Measurements from ENCODE around the gene S100B. TPM values are rescaled to one million over a fixed set of nuclear protein-coding genes. Genes with fewer than 3 reads are reported as not detected.

The S100B gene
- total RNA-seq, 1 experiment from 2014 or later = not detected

DNA sequence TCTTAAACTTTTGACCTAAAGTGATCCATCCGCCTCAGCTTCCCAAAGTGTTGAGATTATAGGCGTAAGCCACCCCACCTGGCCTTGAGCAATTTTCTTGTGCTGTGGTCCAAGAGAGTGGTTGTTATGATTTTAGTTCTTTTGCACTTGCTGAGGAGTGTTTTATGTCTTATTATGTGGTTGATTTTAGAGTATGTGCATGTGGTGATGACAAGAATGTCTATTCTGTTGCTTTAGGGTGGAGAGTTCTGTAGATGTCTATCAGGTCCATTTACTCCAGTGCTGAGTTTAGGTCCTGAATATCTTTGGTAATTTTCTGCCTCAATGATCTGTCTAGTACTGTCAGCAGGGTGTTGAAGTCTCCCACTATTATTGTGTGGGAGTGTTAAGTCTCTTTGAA lies 11.2 kb upstream of the S100B start:
- no peaks in the 10 kb centered on the region for H3K36me3 ChIP-seq
- DNase-seq = no peak
- peaks cover 11% of the 10 kb centered on the region for H3K9me3 ChIP-seq
- peaks cover 3% of the 10 kb centered on the region for H3K27me3 ChIP-seq
- H3K4me3 ChIP-seq = no peak overlapping the region

DNA sequence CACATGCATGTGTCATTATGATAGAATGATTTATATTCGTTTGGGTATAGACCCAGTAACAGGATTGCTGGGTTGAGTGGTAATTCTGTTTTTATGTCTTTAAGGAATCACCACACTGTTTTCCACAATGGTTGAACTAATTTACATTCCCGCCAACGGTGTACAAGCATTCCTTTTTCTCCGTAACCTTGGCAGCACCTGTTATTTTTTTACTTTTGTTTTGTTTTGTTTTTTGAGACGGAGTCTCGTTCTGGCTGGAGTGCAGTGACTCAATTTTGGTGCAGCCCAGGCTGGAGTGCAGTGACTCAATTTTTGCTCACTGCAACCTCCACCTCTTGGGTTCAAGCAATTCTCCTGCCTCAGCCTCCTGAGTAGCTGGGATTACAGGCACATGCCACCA lies 8.5 kb upstream of the S100B start:
- Histone ChIP-seq H3K4me3 (no peak overlapping the region), H3K27me3 (peaks cover 3% of the 10 kb centered on the region), H3K36me3 (no peaks in the 10 kb centered on the region), H3K9me3 (peaks cover 10% of the 10 kb centered on the region)
- DNase-seq = peak; percentile 17

DNA sequence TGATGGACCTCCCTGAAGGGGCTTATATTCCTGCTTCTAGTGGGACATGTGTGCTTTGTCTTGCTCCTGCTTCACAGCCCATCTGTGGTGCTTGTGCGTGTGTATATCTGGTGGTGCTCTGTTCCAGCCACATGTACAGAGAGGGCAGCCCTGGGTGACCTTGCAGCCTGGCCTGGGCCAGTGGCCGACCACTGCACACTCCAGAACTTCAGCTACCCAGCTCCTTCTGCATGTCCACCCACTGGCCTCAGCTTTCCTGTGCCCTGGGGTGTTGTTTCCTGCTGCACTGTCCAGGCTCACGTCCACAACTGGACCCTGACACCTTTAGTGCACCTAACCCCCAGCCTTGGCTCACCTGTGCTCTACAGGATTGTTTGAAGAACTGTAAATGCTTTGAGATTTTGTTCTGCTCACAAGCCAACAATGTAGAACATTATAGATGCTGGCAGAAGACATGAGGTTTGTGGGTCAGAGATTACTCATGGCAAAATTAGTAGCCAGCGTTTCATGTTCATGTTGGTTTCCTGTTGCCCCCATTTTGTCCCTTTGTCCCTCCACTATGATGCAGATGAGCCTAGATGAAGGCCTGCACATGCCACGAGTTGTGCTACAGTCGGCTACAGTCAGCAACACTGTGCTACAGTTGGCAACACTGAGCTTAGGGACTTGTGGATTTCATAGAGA lies 5.3 kb upstream of the S100B start:
- peaks cover 3% of the 10 kb centered on the region for H3K9me3 ChIP-seq
- no peak overlapping the region for H3K4me3 ChIP-seq
- H3K36me3 ChIP-seq = no peaks in the 10 kb centered on the region
- no peaks in the 10 kb centered on the region for H3K27me3 ChIP-seq
- no peak for DNase-seq

DNA sequence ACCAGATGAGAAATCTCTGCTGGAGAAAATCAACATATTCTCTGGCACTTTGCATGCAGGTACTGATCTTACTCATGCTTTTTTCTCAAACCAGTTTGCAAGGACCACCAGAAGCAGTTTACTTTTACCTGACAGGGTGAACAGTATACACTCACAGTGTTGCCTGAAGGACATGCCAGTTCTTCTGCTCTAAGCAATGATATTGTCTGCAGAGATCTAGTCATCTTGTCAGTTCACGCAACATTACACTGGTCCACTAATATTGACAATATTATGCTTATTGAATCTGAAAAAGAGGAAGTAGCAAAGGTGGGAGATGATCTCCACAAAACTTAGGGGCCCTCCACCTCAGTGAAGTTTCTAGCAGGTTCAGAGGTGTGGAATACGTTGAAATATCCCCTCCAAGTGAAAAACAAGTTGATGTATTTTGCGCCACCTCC lies 3.8 kb upstream of the S100B start:
- DNase-seq = no peak
- Histone ChIP-seq H3K27me3 (no peaks in the 10 kb centered on the region), H3K36me3 (no peaks in the 10 kb centered on the region), H3K4me3 (no peak overlapping the region), H3K9me3 (peaks cover 3% of the 10 kb centered on the region)

DNA sequence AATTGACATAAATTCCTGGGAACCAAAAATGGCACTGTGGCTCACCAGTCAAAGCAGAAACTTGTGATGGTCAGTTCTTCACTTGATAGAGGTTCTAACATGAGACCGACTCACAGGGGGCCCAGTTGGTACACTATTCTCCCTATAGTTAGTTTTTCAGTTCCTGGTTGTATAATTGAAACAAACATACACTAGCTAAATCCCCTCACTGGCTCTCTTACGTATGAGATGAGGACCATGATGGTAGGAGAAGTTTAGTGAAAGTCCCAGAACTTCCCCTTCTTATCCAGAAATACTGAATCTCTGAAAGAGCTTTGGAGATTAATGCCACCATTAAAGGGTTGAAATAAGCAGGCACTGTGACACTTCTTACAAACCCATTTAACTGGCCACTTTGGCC lies 2.8 kb upstream of the S100B start:
- H3K27me3 ChIP-seq = no peaks in the 10 kb centered on the region
- no peaks in the 10 kb centered on the region for H3K36me3 ChIP-seq
- no peak for DNase-seq
- peaks cover 3% of the 10 kb centered on the region for H3K9me3 ChIP-seq
- H3K4me3 ChIP-seq = no peak overlapping the region

DNA sequence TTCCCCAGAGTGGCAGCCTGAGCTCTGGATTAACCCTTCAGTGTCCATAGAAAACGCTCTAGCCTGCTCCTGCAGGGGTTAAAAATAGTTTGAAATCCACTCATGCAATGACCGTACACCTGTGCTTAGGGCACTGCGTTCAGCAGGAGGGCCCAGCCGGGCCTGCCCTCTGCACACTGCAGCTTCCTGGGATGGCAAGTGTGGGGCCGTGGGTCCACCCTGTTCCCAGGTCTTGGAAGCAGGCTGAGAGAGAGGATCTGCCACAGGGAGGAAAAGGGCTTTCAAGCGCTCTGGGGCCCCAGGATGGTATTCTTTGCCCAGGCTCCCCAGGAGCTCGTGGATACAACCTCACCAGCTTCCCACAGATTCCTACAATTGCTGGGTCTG lies 1.5 kb upstream of the S100B start:
- H3K4me3 ChIP-seq = no peak overlapping the region
- H3K36me3 ChIP-seq = no peaks in the 10 kb centered on the region
- DNase-seq = no peak
- H3K27me3 ChIP-seq = no peaks in the 10 kb centered on the region
- H3K9me3 ChIP-seq = peaks cover 3% of the 10 kb centered on the region

DNA sequence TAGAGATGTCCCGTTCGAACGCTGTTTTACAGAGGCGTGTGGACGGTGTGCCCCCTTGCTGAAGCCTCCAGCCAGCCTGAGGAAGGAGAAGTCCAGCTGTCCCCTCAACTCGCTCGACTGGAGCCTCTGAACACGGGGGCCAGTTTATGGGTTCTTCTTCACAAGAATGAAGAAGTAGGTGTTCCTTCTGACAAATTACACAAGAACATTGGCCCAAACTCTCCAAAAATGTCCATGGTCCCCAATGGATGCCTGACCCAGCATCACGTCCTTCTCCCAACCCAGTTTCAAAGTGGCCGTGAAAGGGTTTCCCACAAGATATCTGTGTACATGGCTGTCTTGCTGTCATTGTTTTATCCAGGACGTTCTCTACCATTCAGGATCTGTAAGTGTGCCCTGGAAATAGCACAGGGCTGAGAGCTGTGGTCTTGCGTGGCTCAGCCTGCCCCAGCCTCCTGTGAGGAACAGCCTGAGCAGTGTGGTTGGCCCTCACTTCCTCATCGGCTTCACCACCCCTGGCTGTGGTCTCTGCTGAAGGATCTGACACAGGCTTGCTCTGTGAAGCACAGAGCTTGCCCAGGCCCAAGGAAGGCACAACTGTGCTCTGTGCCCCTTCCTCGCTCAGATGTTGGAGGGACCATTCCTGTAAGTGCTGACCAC lies 1.0 kb upstream of the S100B start:
- H3K9me3 ChIP-seq = peaks cover 3% of the 10 kb centered on the region
- H3K4me3 ChIP-seq = no peak overlapping the region
- H3K27me3 ChIP-seq = no peaks in the 10 kb centered on the region
- H3K36me3 ChIP-seq = no peaks in the 10 kb centered on the region
- no peak for DNase-seq

DNA sequence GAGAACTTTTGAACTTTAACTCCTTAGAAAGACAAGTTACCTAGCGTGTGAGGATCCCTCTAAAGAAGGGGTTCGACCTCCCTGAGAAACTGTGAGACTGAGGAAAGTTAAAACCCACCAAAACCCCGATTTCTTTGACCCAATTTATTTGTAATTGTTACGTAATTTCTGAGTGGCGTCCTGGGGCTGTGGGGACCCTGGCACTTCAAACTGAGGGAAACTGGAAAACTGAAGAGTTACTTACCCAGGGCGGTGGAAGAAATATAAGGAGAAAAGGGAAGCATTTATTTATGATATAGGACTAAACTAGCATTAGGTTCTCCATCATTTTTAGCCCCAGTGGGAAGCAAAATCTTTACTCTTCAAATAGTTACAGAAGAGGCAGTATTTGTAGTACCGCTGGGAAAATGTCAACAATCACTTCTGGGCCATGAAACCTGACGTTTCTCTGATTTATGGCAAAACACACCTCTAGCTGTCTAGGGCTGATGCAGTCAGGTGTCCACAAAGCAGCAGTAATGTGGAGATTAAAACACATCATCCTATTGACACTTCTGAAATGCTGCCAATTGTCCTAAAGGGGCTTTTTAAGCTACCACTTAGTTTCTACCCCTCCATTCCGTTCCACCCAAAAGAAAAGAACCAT lies 430 bp downstream of the S100B start:
- Histone ChIP-seq H3K4me3 (no peak overlapping the region), H3K27me3 (no peaks in the 10 kb centered on the region), H3K9me3 (no peaks in the 10 kb centered on the region), H3K36me3 (no peaks in the 10 kb centered on the region)
- DNase-seq = no peak

DNA sequence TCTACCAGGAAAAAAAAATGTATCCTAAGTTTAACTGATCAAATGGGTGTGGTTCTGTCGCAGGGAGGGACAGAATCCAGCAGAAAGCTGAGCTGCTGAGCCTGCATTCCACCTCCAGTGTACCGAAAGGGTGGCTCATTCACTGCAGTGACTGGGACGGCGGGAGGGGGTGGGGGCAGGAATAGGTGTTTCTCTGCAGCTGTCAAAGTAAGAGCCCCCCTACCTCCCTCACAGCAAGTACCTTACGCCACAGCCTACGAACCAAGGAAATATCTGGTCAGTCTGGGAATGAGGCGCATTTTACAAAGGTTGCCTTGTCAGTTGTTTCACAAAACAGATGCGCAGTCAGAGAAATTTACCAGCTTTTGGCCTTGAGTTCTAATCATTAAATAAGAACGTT lies 1.7 kb downstream of the S100B start:
- no peak for DNase-seq
- no peaks in the 10 kb centered on the region for H3K9me3 ChIP-seq
- no peaks in the 10 kb centered on the region for H3K36me3 ChIP-seq
- no peak overlapping the region for H3K4me3 ChIP-seq
- no peaks in the 10 kb centered on the region for H3K27me3 ChIP-seq

DNA sequence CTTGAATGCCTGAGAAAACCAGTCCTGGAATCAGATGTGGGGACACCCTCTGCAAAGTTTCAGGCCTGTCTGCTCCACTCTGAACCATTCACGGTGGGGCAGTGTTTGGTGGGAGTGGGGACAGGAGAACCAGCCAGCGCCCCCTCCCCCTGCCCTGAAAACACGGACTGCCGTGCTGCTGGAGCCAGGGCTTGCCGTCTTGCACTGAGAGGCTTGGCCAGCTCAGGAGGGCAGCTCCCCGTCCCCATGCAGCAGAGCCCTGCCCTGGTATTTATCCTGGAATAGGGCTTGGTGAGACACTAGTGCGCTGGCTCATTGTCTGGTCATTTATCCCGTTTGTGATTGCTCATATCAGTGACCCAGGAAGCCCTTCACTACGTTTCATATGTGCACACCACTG lies 3.9 kb downstream of the S100B start:
- no peaks in the 10 kb centered on the region for H3K36me3 ChIP-seq
- no peak overlapping the region for H3K4me3 ChIP-seq
- H3K27me3 ChIP-seq = no peaks in the 10 kb centered on the region
- no peak for DNase-seq
- H3K9me3 ChIP-seq = no peaks in the 10 kb centered on the region

DNA sequence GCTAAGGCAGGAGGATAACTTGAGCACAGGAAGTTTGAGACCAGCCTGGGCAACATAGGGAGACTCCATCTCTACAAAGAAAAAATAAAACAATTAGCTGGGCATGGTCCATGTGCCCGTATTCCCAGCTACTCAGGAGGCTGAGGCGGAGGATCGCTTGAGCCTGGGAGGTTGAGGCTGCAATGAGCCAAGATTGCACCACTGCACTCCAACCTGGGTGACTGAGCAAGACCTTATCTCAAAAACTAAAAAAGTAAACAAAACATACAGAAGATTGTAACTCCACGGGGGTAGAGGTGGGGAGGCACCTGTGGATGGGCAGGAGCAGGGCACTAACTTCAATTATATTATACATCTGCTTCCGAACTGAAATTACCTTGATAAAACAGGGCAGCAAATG lies 4.6 kb downstream of the S100B start:
- H3K4me3 ChIP-seq = no peak overlapping the region
- no peaks in the 10 kb centered on the region for H3K36me3 ChIP-seq
- no peaks in the 10 kb centered on the region for H3K9me3 ChIP-seq
- DNase-seq = no peak
- H3K27me3 ChIP-seq = no peaks in the 10 kb centered on the region

DNA sequence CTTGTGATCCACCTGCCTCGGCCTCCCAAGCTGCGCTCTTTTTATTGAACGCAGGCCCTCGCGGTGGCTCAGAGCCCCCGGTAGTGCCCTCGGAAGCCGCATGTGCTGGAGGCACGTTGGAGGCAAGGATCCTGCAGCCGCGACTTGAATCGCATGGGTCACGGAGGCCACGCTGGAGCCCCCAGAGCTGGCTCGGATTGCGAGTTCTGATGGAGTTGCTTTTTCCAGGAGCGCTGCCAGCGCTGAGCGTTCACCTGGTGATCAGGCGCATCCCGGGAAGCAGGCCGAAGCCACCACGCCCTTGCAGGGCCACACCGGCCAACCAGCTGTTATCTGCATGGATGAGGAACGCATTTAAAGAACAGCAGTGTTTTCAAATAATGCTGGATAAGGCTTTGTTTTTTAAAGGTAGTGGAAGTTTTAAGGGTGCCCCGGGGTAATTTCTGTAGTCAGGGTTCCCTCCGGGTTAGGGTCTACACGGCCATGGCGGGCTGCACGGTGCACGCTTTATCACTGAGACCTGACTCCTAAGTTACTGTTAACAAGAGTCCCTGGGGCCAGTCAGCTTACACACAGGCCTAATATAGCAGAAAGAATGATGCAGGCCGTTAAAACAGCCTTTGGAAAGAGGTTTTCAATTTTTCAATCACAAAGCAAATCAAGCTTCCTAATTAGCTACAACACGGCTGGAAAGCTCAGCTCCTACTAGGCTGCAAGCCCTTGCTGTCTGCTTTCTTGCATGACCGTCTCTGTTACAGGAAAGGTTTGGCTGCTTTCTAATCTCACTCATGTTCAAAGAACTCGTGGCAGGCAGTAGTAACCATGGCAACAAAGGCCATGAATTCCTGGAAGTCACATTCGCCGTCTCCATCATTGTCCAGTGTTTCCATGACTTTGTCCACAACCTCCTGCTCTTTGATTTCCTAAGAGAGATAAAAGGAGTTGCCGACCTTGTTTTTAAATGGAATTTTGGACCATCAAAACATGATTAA lies 6.0 kb downstream of the S100B start:
- DNase-seq = no peak
- H3K36me3 ChIP-seq = no peaks in the 10 kb centered on the region
- peaks cover under 1% of the 10 kb centered on the region; the same call in 1 of the 2 replicates for H3K9me3 ChIP-seq
- no peaks in the 10 kb centered on the region for H3K27me3 ChIP-seq
- H3K4me3 ChIP-seq = no peak overlapping the region

DNA sequence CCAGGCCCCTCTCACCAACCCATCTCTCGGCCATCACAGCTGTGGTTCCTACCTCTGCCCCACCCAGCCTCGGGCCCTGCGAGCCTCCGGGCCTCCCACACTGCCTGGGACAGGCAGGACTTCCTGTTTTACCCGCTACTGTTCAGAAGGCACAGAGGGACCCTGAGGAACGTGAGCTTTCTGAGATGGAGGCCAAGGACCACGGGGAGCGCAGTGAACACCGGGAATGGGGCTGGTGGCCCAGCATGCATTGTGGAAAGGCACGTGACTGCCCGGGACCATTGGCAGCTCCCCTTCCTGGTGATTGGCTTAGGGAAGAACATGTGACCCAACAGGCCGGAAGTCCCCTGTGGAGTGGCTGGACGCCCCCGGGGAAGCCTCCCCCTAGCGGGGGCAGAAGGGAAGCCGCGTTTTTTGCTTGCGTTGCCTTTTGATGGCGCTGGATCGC lies 7.0 kb downstream of the S100B start:
- H3K4me3 ChIP-seq = no peak overlapping the region
- DNase-seq = no peak
- H3K27me3 ChIP-seq = no peaks in the 10 kb centered on the region
- peaks cover 8% of the 10 kb centered on the region for H3K9me3 ChIP-seq
- no peaks in the 10 kb centered on the region for H3K36me3 ChIP-seq

DNA sequence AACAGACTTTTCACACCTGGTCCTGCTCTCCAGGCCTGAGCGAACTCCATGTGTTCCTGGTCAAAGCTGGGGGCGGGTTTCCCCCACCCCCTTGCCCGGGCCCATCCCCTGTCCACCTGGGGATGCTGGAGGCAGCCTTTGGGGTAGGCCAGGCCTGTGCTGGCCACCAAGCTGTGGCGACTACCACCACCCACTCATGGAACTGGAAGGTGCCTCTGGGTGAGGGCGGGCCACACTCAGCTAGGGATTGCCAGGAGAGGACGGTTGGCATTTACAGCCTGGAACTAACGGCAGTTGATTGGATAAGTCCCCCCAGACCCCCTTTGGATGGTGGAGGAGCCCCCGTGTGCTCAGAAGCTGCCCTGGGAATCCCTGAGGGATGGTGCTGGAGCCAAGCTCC lies 7.9 kb downstream of the S100B start:
- peaks cover 16% of the 10 kb centered on the region for H3K9me3 ChIP-seq
- H3K4me3 ChIP-seq = no peak overlapping the region
- H3K27me3 ChIP-seq = no peaks in the 10 kb centered on the region
- H3K36me3 ChIP-seq = no peaks in the 10 kb centered on the region
- DNase-seq = no peak

DNA sequence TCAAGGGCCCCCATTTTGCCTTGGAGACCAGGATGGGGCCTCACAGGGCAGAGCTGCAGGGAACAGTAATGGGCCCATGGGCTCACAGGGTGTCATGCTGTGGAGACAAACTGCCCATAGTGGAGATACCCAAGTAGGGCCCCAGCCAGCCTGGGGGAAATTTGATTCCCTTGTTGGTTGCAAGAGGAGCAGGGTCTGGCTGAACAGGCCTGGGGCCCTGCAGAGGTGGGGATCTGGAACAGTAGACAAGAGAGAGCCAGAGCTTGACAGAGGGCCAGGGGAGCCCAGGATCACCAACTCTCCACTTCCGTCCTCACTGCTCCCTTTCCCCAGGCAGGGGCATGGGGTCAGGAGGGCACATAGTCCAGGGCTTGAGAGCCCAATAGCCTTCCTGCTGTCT lies 8.7 kb downstream of the S100B start:
- no peak overlapping the region for H3K4me3 ChIP-seq
- peaks cover 24% of the 10 kb centered on the region for H3K9me3 ChIP-seq
- H3K36me3 ChIP-seq = no peaks in the 10 kb centered on the region
- DNase-seq = no peak
- H3K27me3 ChIP-seq = no peaks in the 10 kb centered on the region

DNA sequence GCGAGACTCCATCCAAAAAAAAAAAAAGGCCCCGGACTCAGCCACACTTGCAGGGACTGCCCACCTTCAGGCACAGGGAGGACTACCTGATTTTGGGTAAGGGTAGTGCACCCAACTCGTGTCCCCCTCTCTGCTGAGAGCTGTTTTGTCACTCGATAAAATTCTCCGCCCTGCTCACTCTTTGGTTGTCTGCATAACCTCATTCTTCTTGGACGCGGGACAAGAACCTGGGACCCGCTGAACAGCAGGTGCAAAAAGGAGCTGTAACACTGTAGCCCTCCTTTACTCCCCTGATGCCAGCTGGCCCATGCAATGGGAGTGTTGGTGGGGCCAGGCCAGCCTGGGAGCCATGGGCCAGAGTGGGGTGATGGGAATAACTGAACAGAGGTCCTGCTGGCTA lies 10.6 kb downstream of the S100B start:
- peaks cover 40% of the 10 kb centered on the region for H3K9me3 ChIP-seq
- no peaks in the 10 kb centered on the region for H3K36me3 ChIP-seq
- DNase-seq = no peak
- H3K4me3 ChIP-seq = no peak overlapping the region
- no peaks in the 10 kb centered on the region for H3K27me3 ChIP-seq
